Epithelial cell of prostate (primary cell): Measurements from ENCODE around the gene PNPLA7.
"Not testable (repeated sequence)": the region's sequence is repeated elsewhere in the genome, so short reads cannot be mapped to it uniquely, and the experiment has no call there.

Source experiments
- DNase-seq: peaks from one replicate; pipeline ENCODE4 v3.0.0-alpha.2; 2011; ENCODE audit warnings: low read depth, low spot score
- H3K27ac ChIP-seq: fragments of 450-650 bp; 2 replicates; pipeline ENCODE4 v1.5.1; 2017; ENCODE audit warnings: mild to moderate bottlenecking

Gene PNPLA7

DNA sequence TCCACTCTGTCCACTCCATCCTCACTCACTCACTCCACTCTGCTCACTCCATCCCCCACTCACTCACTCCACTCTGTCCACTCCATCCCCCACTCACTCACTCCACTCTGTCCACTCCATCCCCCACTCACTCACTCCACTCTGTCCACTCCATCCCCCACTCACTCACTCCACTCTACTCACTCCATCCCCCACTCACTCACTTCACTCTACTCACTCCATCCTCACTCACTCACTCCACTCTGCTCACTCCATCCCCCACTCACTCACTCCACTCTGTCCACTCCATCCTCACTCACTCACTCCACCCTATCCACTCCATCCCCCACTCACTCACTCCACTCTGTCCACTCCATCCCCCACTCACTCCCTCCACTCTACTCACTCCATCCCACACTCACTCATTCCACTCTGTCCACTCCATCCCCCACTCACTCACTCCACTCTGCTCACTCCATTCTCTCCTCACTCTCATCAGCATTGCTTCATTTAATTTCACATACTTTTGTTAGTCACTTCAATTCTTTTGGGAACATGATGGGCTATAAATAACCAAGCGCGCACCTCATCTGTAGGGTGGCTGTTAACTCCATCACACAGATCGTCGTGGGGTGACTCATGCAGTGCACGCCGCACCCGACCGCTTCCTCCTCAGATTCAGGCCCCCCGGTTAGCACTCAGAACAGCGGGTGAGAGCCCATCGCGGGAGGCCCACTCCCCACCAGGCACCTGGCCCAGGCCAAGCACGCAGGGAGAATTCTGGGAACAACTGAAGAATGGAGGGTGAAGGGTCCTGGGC is 31.3 kb downstream of the PNPLA7 start:
- not testable (repeated sequence) for DNase-seq, H3K27ac ChIP-seq

DNA sequence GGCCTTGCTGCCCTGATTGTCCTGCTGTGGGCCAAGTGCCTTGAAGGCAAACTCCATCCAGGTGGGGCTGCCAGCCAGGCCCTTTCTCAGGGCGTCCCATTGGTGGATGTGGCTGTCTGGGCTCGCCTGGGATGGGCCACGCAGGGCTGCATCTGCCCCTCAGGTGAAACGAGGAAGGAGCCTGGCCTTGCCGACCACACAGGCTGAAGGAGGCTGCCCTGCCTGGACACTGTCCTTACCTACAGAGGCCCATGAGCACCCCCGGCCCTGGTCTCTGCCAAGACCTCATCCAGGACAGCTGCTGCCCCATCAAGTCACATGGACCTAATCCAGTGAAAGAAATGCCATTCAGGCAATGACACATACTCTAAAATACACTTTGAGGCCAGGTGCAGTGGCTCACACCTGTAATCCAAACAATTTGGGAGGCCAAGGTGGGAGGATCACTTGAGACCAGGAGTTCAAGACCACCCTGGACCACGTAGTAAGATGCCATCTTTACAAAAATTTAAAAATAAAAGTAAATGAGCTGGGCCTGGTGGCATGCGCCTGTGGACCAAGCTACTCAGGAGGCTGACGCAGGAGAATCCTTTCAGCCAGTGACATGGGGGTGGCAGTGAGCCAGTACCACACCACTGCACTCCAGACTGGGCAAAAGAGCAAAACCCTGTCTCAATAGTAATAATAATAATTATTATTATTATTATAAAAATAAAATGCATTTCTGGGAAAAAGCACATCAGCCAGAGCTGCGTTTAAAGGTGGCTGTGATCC is 33.9 kb downstream of the PNPLA7 start:
- no peak overlapping the region for H3K27ac ChIP-seq
- DNase-seq, result no peak

DNA sequence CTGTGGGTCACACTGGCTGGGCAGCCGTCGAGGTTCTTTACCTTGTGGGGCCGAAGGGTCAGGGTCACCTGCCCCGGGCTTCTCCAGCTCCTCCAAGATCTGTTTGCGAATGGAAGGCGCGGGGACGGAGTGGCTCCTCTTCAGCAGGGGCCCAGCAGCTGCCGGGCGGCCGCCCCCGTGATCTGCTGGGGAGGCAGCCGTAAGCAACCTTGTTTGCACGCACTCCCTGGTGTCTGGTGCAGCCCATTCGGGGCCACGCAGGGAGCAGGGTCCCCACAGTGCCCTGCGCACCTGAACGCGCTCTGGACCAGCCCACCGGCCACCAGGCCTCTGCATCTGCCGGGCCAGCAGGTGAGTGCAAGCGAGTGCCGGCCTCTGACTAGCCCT is 34.9 kb downstream of the PNPLA7 start:
- no peak overlapping the region for H3K27ac ChIP-seq
- no peak for DNase-seq

DNA sequence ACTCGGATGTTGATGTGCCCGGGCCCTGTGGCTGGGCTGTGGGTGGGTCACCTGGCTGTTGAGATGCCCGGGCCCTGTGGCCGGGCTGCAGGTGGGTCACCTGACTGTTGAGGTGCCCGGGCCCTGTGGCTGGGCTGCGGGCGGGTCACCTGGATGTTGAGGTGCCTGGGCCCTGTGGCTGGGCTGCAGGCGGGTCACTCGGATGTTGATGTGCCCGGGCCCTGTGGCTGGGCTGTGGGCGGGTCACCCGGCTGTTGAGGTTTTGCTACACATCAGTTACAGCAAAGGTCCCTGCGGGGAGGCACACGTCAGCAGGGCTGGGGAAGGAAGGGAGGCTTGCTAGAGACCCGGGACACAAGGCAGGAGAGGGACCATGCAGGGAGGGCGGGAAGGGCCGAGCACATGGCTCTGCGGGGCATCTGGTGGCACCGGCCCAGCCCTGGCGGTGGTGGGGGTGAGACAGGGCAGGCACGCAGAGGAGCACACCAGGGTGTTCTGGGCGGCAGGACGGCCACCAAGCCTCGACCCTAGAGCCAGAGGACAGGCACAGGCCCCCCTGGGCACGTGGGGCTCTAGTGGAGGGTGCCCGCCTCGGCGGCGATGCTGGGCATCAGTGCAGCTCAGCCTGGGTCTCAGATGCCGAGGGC is 35.4 kb downstream of the PNPLA7 start:
- no peak overlapping the region for H3K27ac ChIP-seq
- DNase-seq, result no peak

DNA sequence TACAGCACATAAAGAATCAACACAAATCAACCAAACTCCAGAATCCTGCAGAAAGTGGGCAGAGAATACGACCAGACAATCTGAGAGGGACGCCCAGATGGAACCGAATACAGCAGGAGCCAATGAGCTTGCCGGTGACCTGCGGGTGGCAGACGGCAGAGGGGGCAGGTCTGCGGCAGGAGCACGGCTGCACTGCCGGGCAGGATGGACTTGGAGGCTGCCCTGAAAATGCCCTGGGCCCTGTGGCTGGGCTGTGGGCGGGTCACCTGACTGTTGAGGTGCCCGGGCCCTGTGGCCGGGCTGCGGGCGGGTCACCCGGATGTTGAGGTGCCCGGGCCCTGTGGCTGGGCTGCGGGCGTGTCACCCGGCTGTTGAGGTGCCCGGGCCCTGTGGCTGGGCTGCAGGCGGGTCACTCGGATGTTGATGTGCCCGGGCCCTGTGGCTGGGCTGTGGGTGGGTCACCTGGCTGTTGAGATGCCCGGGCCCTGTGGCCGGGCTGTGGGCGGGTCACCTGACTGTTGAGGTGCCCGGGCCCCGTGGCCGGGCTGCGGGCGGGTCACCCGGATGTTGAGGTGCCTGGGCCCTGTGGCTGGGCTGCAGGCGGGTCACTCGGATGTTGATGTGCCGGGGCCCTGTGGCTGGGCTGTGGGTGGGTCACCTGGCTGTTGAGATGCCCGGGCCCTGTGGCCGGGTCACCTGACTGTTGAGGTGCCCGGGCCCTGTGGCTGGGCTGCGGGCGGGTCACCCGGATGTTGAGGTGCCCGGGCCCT is 36.2 kb downstream of the PNPLA7 start:
- H3K27ac ChIP-seq, DNase-seq: not testable (repeated sequence)

DNA sequence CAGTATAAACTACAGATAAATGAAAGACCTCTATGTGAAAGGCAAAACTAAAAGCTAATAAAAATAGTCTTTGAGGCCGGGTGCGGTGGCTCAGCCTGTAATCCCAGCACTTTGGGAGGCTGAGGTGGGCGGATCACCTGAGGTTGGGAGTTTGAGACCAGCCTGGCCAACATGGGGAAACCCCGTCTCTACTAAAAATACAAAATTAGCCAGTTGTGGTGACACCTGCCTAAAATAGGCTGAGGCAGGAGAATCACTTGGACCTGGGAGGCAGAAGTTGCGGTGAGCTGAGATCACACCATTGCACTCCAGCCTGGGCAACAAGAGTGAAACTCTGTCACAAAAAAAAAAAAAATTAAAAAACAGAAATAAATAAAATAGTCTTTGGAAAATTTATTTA is 37.1 kb downstream of the PNPLA7 start:
- not testable (repeated sequence) for H3K27ac ChIP-seq, DNase-seq

DNA sequence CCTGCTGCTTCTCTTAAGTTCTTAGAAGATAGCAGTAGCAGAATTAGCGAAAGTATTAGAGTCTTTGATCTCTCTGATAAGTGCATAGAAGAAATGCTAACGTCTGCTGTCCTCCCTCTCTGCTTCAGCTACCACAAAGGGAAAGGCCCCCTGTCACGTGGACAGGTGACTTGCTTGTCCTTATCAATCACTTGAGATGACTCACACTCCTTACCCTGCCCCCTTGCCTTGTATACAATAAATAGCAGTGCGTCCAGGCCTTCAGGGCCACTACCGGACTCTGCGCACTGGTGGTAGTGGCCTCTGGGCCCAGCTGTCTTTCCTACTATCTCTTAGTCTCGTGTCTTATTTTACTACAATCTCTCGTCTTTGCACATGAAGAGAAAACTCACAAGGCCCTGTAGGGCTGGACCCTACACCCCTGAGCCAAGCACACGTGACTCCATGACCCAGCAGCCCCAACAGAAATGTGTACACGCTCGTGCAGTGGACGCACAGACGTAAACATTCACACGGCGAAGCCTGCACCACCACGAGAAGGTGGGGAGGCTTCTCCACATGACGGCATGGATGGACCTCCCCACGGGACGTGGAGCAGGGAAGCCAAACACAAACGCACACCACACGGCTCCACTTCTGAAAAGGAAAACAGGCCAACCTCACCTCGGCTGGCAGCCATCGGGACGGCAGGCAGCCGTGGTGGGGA is 38.3 kb downstream of the PNPLA7 start:
- no peak overlapping the region for H3K27ac ChIP-seq
- no peak for DNase-seq

DNA sequence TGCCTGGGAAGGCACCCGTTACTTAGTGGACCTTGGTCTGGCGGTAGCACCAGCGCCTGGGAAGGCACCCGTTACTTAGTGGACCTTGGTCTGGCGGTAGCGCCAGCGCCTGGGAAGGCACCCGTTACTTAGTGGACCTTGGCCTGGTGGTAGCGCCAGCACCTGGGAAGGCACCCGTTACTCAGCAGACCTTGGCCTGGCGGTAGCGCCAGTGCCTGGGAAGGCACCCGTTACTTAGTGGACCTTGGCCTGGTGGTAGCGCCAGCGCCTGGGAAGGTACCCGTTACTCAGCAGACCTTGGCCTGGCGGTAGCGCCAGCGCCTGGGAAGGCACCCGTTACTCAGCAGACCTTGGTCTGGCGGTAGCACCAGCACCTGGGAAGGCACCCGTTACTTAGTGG is 39.1 kb downstream of the PNPLA7 start:
- DNase-seq, result not testable (repeated sequence)

DNA sequence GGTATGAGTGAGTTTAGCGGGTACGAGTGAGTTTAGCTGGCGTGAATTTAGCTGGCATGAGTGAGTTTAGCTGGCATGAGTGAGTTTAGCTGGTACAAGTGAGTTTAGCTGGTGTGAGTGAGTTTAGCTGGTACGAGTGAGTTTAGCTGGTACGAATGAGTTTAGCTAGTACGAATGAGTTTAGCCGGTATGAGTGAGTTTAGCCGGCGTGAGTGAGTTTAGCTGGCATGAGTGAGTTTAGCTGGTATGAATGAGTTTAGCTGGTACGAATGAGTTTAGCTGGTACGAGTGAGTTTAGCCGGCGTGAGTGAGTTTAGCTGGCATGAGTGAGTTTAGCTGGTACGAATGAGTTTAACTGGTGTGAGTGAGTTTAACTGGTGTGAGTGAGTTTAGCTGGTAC is 41.0 kb downstream of the PNPLA7 start:
- no peak for DNase-seq
- no peak overlapping the region for H3K27ac ChIP-seq

More for the DNA sequence above, 39.1 kb downstream of the PNPLA7 start:
- H3K27ac ChIP-seq, result not testable (repeated sequence)

DNA sequence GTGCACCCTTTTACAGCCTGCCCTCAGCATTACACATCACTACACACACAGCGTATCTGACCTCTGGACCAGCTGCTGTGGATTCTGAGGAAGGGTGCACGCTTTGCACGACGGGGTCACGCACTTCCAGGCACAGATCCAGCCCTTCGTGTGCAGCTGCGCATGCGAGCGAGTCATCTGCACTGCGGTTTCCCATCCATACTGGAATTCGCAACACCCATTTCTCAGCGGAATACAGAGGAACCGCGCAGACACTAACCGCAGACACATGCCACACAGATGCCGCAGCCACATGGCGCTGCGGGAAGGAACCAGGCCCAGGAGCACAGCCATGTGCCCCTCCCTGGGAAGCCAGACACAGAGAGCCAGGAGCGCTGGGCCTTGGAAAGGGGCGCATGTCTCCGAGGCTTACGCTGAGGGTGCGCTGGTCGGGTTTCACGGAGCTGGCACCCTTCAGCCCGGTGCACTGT is 43.5 kb downstream of the PNPLA7 start:
- H3K27ac ChIP-seq, result no peak overlapping the region
- no peak for DNase-seq

DNA sequence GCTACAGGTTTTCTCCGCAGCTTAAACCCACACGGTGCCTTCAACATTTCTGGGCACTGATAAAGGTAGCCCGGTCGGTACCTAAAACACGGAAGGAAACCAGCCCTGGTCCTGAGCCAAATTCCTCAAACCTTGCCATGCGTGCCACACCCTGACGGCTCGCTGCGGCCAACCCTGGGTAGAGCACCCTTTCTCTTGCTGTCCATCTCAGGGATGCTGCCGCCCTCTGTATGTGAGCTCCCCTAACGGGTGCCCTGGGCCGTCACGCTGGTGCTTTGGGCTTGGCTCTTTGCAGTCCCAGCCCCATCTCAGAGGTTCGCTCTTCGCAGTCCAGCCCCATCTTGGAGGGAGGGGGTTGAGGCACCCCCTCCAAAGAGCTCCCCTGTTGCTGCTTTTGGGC is 43.9 kb downstream of the PNPLA7 start:
- H3K27ac ChIP-seq, result no peak overlapping the region
- DNase-seq, result no peak

DNA sequence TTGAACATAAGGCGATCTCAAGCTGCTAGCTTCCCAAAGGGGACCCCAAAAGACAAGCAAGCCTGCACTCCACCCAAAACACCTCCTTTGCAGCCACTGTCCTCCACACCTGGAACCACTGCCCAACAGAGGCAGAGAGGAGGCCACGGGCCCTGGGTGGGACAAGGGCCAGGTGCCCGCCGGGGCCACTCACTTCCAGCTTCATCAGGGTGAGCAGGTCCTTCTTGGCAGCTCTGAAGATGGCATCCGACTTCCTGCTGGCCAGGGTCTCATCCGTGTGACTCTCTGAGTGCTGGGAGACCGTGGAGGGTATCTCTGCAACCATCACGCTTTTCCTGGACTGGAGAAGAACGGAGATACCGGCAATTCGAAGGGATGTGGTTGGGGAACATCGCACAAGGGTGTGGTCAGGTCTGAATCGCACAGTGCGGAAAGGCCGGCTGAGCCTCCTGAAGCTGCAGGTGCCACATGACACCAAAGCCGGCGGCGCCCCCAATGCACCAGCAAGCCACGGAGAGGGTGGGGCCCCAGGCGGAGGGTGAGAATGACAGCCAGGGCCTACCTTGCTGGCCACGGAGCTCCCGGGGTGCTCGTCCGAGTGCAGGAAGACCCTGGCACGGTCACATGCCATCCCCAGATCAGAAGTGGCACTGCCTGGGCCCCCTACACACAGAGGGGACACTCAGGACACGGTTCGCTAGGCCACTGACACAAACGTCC is 44.6 kb downstream of the PNPLA7 start:
- H3K27ac ChIP-seq, result no peak overlapping the region
- no peak for DNase-seq

DNA sequence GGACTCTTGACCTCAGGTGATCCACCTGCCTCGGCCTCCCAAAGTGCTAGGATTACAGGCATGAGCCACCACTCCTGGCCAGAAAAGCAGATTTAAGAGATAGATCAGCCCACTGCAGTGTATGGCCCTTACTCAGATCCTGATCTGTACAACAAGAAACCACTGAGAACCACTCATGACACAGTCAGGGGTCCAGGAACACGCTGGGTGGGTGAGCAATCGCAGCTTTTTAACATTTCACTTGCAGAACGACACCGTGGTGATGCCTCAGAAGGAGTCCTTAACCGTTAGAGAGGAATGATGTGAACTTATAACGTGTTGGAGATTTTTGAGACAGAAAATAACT is 45.8 kb downstream of the PNPLA7 start:
- no peak for DNase-seq

DNA sequence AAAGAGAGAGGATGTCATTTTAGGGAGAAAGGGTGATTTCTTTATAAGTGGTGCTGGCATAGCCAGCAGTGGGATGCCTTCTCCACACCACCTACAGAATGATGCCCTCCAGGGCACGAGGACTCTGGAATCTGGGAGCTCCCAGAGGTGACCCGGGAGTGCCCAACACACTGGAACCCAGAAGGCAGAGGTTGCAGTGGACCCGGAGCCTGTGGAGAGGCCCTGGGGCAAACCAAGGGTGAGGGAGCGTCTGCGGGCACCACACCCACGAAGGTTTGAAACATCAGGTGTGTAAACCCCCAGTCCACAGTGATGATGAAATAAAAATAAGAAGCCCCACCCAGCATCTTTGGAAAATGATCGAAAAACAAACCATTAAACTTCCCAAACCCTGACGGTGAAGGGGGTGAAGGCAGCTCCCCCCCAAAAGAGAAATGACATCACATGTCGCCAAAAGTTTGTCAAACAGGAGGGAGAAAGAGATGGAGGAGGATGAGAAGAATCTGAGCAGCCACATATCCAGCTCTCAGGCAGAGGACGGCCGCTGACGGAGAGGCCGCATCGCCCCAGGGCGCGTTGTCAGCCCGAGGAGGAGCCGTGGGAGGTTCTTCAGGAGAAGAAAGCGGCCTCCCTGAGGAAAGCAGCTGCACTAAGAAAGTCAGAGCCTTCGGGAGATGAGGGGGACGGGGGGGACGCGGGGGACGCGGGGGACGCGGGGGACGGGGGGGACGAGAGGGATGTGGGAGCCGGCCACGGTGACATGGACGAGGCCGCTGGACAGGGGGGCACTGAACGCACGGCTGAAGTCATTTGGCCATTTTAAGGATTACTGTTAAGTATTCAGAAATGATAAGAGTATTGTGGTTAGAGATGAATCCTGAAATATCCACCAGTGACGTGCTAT is 47.9 kb downstream of the PNPLA7 start:
- no peak for DNase-seq
- no peak overlapping the region for H3K27ac ChIP-seq

More for the DNA sequence above, 45.8 kb downstream of the PNPLA7 start:
- no peak overlapping the region for H3K27ac ChIP-seq

DNA sequence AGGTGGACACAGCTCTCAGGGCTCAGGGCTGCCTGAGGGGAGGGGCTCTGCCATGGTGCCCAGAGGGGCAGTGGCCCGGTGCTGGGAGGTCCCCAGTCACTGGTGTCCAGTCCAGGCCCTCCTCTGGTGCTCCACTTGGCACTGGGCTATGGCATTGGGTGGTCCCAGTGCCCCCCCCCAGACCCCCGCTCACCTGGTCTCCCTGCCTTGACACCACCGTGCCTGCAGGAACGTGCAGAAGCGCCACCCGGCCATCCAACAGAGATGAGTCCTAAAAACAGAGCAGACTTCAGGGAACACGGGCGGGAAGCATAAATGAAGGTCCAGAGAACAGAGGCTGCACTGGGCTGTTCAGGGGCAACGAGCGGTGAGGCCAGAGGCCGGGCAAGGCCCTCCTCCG is 48.7 kb downstream of the PNPLA7 start:
- no peak overlapping the region for H3K27ac ChIP-seq
- DNase-seq, result no peak

DNA sequence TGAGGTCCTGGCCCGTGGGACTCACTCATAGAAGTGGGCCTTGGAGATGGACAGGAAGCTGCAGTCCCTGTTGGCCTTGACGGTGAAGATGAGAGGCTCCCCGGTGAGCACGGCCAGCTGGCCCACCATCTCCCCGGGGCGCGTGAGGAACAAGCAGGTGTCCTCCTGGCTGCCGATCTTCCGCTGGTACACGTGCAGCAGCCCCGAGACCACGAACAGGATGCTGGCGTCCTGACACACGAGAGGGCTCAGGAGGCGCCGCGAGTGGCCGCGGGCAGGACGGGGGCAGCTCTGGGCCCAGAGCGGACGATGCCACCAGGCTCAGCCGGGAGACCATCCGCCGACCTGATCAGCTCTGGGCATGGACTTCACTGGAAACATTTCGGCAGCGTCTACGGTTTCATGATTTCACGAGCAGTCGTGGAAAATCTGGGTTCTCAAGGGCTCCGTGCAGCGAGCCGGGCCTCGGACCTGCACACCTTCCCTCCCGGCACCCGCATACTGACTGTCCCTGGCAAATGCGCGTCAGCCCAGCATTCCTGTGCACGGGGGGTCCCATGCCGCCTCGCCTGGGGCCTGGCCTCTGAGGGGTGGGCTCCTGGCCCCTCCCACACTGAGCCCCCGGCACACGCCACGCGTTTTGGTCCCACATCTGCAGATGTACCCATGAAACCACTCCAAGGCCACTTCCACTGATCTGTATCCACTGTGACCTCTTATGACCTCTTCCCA is 49.4 kb downstream of the PNPLA7 start:
- H3K27ac ChIP-seq, result no peak overlapping the region
- no peak for DNase-seq

DNA sequence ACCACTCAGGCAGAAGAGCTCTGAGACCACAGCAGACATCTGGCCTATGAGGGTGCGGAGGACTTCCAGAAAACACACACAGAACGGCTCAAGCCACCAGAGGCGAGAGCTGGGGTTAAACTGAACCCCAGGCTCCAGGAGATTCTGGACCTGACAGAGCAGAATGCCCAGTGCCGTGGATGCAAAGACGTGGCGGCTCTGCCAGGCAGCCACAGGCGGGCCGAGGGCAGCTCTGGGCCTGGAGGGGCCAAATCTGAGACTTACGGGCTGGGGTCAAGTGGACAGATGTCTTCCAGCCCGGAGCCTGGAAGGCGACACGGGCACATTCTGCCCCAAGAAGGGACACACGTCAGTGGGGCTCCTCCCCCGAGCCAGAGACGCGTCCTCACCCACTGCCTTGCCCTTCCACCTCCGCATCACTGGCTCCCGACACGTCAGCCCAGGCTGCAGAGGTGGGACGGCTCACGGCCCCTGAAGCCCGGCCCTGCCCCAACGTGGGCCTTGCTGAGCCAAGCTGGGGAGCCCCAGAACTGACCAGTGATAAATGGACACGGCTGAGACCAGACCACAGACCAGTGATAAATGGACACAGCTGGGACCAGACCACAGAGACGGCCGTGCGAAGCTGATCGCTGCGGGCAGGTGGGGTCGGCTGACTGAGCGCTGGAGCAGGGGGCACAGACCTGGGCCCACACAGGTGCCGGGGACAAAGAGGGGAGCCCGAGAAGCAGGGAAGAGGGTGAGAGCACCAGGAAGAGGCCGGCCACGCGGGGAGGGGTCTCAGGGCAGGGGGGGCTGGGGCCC is 50.1 kb downstream of the PNPLA7 start:
- no peak overlapping the region for H3K27ac ChIP-seq

More for the DNA sequence above, 50.1 kb downstream of the PNPLA7 start:
- no peak for DNase-seq
